Measurements from ENCODE around the gene B4GALT5. TPM values are rescaled to one million over a fixed set of nuclear protein-coding genes. Genes with fewer than 3 reads are reported as not detected.
"Not testable (repeated sequence)": the region's sequence is repeated elsewhere in the genome, so short reads cannot be mapped to it uniquely, and the experiment has no call there.

Gene B4GALT5
- polyA plus RNA-seq, 2 of the 4 experiments (the other 2 are of a cell fraction) = 84.0 to 88.7 TPM

- no peak overlapping the region for H3K4me2 ChIP-seq
- H3K9me3 ChIP-seq = peaks cover 9% of the 10 kb centered on the region
- H3K4me3 ChIP-seq = no peak overlapping the region
- ATAC-seq = peak; percentile 11 to 26; a peak in 4 of 6 replicates
- H3K4me1 ChIP-seq = peaks cover 43% of the 10 kb centered on the region; the same call in 2 of the 3 replicates
- DNase-seq (ENCODE audit: low read depth in 1 of 2, low spot score in 1 of 2) = no peak
- ChIA-PET CTCF (interaction anchor here (0.5 to 3.6 kb wide), 8 partner anchors 16 to 454 kb away, joined by 3 to 17 read pairs (median 4); no protein-coding TSS in a partner anchor), POLR2A (no interaction called here)
- TF ChIP-seq ZSCAN20 (CRISPR knock-in tag; IDR thresholded peaks at IDR 0.05) = no peak
- no peak for TF ChIP-seq ZC3H11A (IDR thresholded peaks at IDR 0.05)
- no peak for TF ChIP-seq POLR2AphosphoS2 (conservative IDR thresholded peaks at IDR 0.05; ENCODE audit: low read length)
- TF ChIP-seq NR3C1 (IDR thresholded peaks at IDR 0.05) = no peak
- H3K27ac ChIP-seq = peak overlapping the region in 1 of 2 experiments; percentile 61; a peak in 3 of 6 replicates
- 85% methylated on average over 10 of the region's 10 CpGs for WGBS (ENCODE audit: missing lambda C conversion rate)
- FAIRE-seq = no peak
Observed at GRCh38 chr20:49630396-49630951, 83.2 kb downstream of the B4GALT5 start.

- TF ChIP-seq POLR2AphosphoS2 (conservative IDR thresholded peaks at IDR 0.05; ENCODE audit: low read length) (no peak), CHD2 (IDR thresholded peaks at IDR 0.05; ENCODE audit: low read length, partially characterized antibody) (no peak)
- peaks cover 9% of the 10 kb centered on the region for H3K9me3 ChIP-seq
- H3K27ac ChIP-seq = no peak overlapping the region
- peaks cover 45% of the 10 kb centered on the region; the same call in 2 of the 3 replicates for H3K4me1 ChIP-seq
- no peak overlapping the region for H3K4me2 ChIP-seq
- DNase-seq (ENCODE audit: low read depth in 1 of 2, low spot score in 1 of 2) = no peak
- ChIA-PET POLR2A (no interaction called here), CTCF (interaction anchor here (1.0 to 3.6 kb wide), 3 partner anchors 21 to 259 kb away, joined by 3 to 17 read pairs (median 4); no protein-coding TSS in a partner anchor)
- ATAC-seq = no peak
- no peak for FAIRE-seq
- H3K4me3 ChIP-seq = no peak overlapping the region
- 90% methylated on average over 1 of the region's 1 CpG for WGBS (ENCODE audit: missing lambda C conversion rate)
Observed at GRCh38 chr20:49629606-49630005, 84.1 kb downstream of the B4GALT5 start.

- H3K4me3 ChIP-seq; H3K4me2 ChIP-seq; ATAC-seq; DNase-seq (ENCODE audit: low read depth in 1 of 2, low spot score in 1 of 2); H3K27ac ChIP-seq; FAIRE-seq; H3K9me3 ChIP-seq; POLR2A ChIA-PET: not testable (repeated sequence)
- 86% methylated on average over 3 of the region's 3 CpGs for WGBS (ENCODE audit: missing lambda C conversion rate)
- CTCF ChIA-PET = interaction anchor here (1.2 to 3.6 kb wide), 6 partner anchors 18 to 217 kb away, joined by 3 to 17 read pairs (median 4); no protein-coding TSS in a partner anchor
- H3K4me1 ChIP-seq = peaks cover 43% of the 10 kb centered on the region; the same call in 2 of the 3 replicates
Observed at GRCh38 chr20:49628280-49628679, 85.4 kb downstream of the B4GALT5 start.

GRCh38 chr20:49627329-49627761 is 86.3 kb downstream of the B4GALT5 start:
- DNase-seq (ENCODE audit: low read depth in 1 of 2, low spot score in 1 of 2) (peak in 1 of 2 experiments; percentile 51), FAIRE-seq (no peak), ATAC-seq (peak; percentile 51 to 58)
- 68% methylated on average over 6 of the region's 6 CpGs for WGBS (ENCODE audit: missing lambda C conversion rate)
- ChIA-PET POLR2A (no interaction called here), CTCF (interaction anchor here (0.7 to 2.7 kb wide), 7 partner anchors 15 to 444 kb away, joined by 3 to 8 read pairs (median 7); no protein-coding TSS in a partner anchor)
- peaks cover 15% of the 10 kb centered on the region for H3K9me3 ChIP-seq
- 0 out of 3 replicates have a peak overlapping the region, but pooled peaks have one; percentile 6 for H3K4me2 ChIP-seq
- peaks cover 37% of the 10 kb centered on the region; the same call in 2 of the 3 replicates for H3K4me1 ChIP-seq
- peak overlapping the region; percentile 36 to 52; a peak in 3 of 6 replicates for H3K27ac ChIP-seq
- no peak overlapping the region for H3K4me3 ChIP-seq
- TF ChIP-seq JUNB (IDR thresholded peaks at IDR 0.05) (no peak), RFX5 (IDR thresholded peaks at IDR 0.05) (no peak), PHF8 (IDR thresholded peaks at IDR 0.05; ENCODE audit: borderline replicate concordance, low read depth) (no peak), POLR2A (IDR thresholded peaks at IDR 0.05; ENCODE audit: low read length) (no peak)

GRCh38 chr20:49624988-49625387 is 88.7 kb downstream of the B4GALT5 start:
- DNase-seq (ENCODE audit: low read depth in 1 of 2, low spot score in 1 of 2); ATAC-seq; H3K4me3 ChIP-seq; H3K27ac ChIP-seq; H3K4me2 ChIP-seq; POLR2A ChIA-PET; FAIRE-seq: not testable (repeated sequence)
- 91% methylated on average over 10 of the region's 10 CpGs for WGBS (ENCODE audit: missing lambda C conversion rate)
- Histone ChIP-seq H3K9me3 (peaks cover 26% of the 10 kb centered on the region), H3K4me1 (peaks cover 25% of the 10 kb centered on the region; the same call in 2 of the 3 replicates)
- CTCF ChIA-PET = interaction anchor here (0.7 to 2.7 kb wide), 6 partner anchors 10 to 223 kb away, joined by 3 to 7 read pairs (median 5); no protein-coding TSS in a partner anchor

GRCh38 chr20:49624317-49624716 is 89.4 kb downstream of the B4GALT5 start:
- no peak for ATAC-seq
- Histone ChIP-seq H3K4me2 (no peak overlapping the region), H3K4me1 (peaks cover 25% of the 10 kb centered on the region; the same call in 2 of the 3 replicates), H3K27ac (no peak overlapping the region), H3K9me3 (peaks cover 26% of the 10 kb centered on the region), H3K4me3 (no peak overlapping the region)
- ChIA-PET CTCF (interaction anchor here (0.7 to 2.1 kb wide), 5 partner anchors 9 to 220 kb away, joined by 3 to 7 read pairs (median 4); no protein-coding TSS in a partner anchor), POLR2A (no interaction called here)
- DNase-seq (ENCODE audit: low read depth in 1 of 2, low spot score in 1 of 2) = no peak
- 91% methylated on average over 6 of the region's 6 CpGs for WGBS (ENCODE audit: missing lambda C conversion rate)
- FAIRE-seq = no peak
- TF ChIP-seq ATOH8 (CRISPR knock-in tag; IDR thresholded peaks at IDR 0.05; ENCODE audit: low read depth) (no peak), EHMT2 (IDR thresholded peaks at IDR 0.05; ENCODE audit: low read depth) (no peak), TP53 (CRISPR knock-in tag; IDR thresholded peaks at IDR 0.05) (no peak), CHD2 (IDR thresholded peaks at IDR 0.05; ENCODE audit: low read length, partially characterized antibody) (no peak), EP300 (IDR thresholded peaks at IDR 0.05) (no peak), CTCF (IDR thresholded peaks at IDR 0.05) (no peak), KDM5A (IDR thresholded peaks at IDR 0.05) (no peak), KDM1A (IDR thresholded peaks at IDR 0.05; ENCODE audit: low read depth) (no peak), BHLHE40 (IDR thresholded peaks at IDR 0.05; ENCODE audit: low read depth, low read length) (no peak), FOSB (CRISPR knock-in tag; IDR thresholded peaks at IDR 0.05) (no peak)

Measured in A549 (cell line).